HG03521 (cell line): ENCODE results near the gene GDF10.

Experiments used
- ATAC-seq: cut with Tn5 transposase; IDR thresholded peaks from one replicate; pipeline ENCODE4 v1.9.1; 2021; ENCODE audit warnings: mild to moderate bottlenecking, moderate library complexity; ENCODE audit not compliant: unreplicated experiment

Gene GDF10

GRCh38 chr10:47311932-47312662 lies 12.1 kb downstream of the GDF10 start:
- peak; percentile 69 for ATAC-seq

- ATAC-seq, result no peak
Observed at GRCh38 chr10:47312663-47312995, 12.6 kb downstream of the GDF10 start.

GRCh38 chr10:47314416-47314970 lies 14.5 kb downstream of the GDF10 start:
- ATAC-seq, result no peak

- ATAC-seq, result no peak
Observed at GRCh38 chr10:47315421-47315820, 15.4 kb downstream of the GDF10 start.

GRCh38 chr10:47316131-47316530 lies 16.1 kb downstream of the GDF10 start:
- no peak for ATAC-seq

GRCh38 chr10:47317251-47317650 lies 17.3 kb downstream of the GDF10 start:
- ATAC-seq, result no peak

GRCh38 chr10:47318706-47319105 lies 18.7 kb downstream of the GDF10 start:
- no peak for ATAC-seq

- ATAC-seq, result no peak
Observed at GRCh38 chr10:47319784-47320183, 19.8 kb downstream of the GDF10 start.

- no peak for ATAC-seq
Observed at GRCh38 chr10:47320812-47321211, 20.8 kb downstream of the GDF10 start.

- no peak for ATAC-seq
Observed at GRCh38 chr10:47321521-47322195, 21.7 kb downstream of the GDF10 start.

GRCh38 chr10:47322300-47323061 lies 22.5 kb downstream of the GDF10 start, which contains the start of gene GDF2:
TSS of gene GDF2 (plus strand) at chr10:47322454. CDS start at chr10:47322669, 215 bp downstream.
- no peak for ATAC-seq

- no peak for ATAC-seq
Observed at GRCh38 chr10:47323087-47323486, 23.1 kb downstream of the GDF10 start.

GRCh38 chr10:47323636-47324296 lies 23.8 kb downstream of the GDF10 start:
- ATAC-seq, result no peak

GRCh38 chr10:47325303-47326291 lies 25.6 kb downstream of the GDF10 start:
- ATAC-seq, result no peak

- no peak for ATAC-seq
Observed at GRCh38 chr10:47326306-47326926, 26.4 kb downstream of the GDF10 start.

- no peak for ATAC-seq
Observed at GRCh38 chr10:47326927-47327330, 26.9 kb downstream of the GDF10 start.

GRCh38 chr10:47329855-47330254 lies 29.9 kb downstream of the GDF10 start:
- no peak for ATAC-seq

- ATAC-seq, result no peak
Observed at GRCh38 chr10:47330366-47330765, 30.4 kb downstream of the GDF10 start.

GRCh38 chr10:47330804-47331203 lies 30.8 kb downstream of the GDF10 start:
- no peak for ATAC-seq
